ENCODE measurements around the gene ZNF423. TPM values are rescaled to one million over a fixed set of nuclear protein-coding genes. Genes with fewer than 3 reads are reported as not detected.

Gene ZNF423
- polyA plus RNA-seq, 1 of the 3 experiments (the other 2 are of a cell fraction), result 1.2 TPM

- 32% methylated on average over 1 of the region's 1 CpG for WGBS (ENCODE audit: low lambda C conversion rate)
- CTCF ChIA-PET, result no interaction called here
- no peak for DNase-seq
- POLR2A ChIA-PET, result no interaction called here
- no peaks in the 10 kb centered on the region for H4K20me1 ChIP-seq (ENCODE audit: insufficient read depth)
- peaks cover 0 to 22% of the 10 kb centered on the region in 2 experiments; a peak in 1 of 4 replicates for H3K4me1 ChIP-seq (ENCODE audit: control insufficient read depth in 1 of 2, insufficient read depth in 2 of 2, low read depth in 1 of 2, low read length in 1 of 2)
- no peaks in the 10 kb centered on the region for H3K9me2 ChIP-seq
- TF ChIP-seq TAF1 (IDR thresholded peaks at IDR 0.05; ENCODE audit: borderline replicate concordance, low read depth, low read length) (no peak), USF1 (IDR thresholded peaks at IDR 0.05; ENCODE audit: borderline replicate concordance, low read depth) (no peak), NFIC (IDR thresholded peaks at IDR 0.05; ENCODE audit: borderline replicate concordance) (no peak), FOSL2 (IDR thresholded peaks at IDR 0.05; ENCODE audit: borderline replicate concordance, low read depth) (no peak), GABPA (IDR thresholded peaks at IDR 0.05; ENCODE audit: low read depth) (no peak), ZBTB33 (IDR thresholded peaks at IDR 0.05; ENCODE audit: borderline replicate concordance, low read depth) (no peak), RFX5 (IDR thresholded peaks at IDR 0.05; ENCODE audit: low read length) (no peak), TCF12 (IDR thresholded peaks at IDR 0.05) (no peak), GATA2 (CRISPR knock-in tag; IDR thresholded peaks at IDR 0.05) (no peak), NRF1 (IDR thresholded peaks at IDR 0.05; ENCODE audit: low read depth, low read length) (no peak), FOXJ3 (CRISPR knock-in tag; IDR thresholded peaks at IDR 0.05) (no peak), MEF2A (IDR thresholded peaks at IDR 0.05; ENCODE audit: borderline replicate concordance, low read depth) (no peak)
- H3K27me3 ChIP-seq (ENCODE audit: insufficient read depth), result no peaks in the 10 kb centered on the region
- H3K36me3 ChIP-seq (replicated peaks in 1 of 2; ENCODE audit: control insufficient read depth in 1 of 2, insufficient read depth in 2 of 2, low read length in 1 of 2), result no peaks in the 10 kb centered on the region
- no peak overlapping the region for H3K9ac ChIP-seq
- H3K27ac ChIP-seq (ENCODE audit: low read depth in 2 of 2, low read length in 1 of 2), result no peak overlapping the region
- no peaks in the 10 kb centered on the region for H3K9me3 ChIP-seq
- no peak overlapping the region for H3K4me2 ChIP-seq
- no peaks in the 10 kb centered on the region for H3K79me2 ChIP-seq (ENCODE audit: insufficient read depth)
- no peak overlapping the region for H3K4me3 ChIP-seq (ENCODE audit: low read depth in 2 of 2, low read length in 1 of 2)
- H2AFZ ChIP-seq (ENCODE audit: low read depth), result no peak overlapping the region
- H3F3A ChIP-seq (replicated peaks; ENCODE audit: insufficient read depth), result no peaks in the 10 kb centered on the region
Observed at GRCh38 chr16:49723310-49723709, 132.6 kb downstream of the ZNF423 start.

- TF ChIP-seq EZH2phosphoT487 (IDR thresholded peaks at IDR 0.05; ENCODE audit: borderline replicate concordance, low read depth) (no peak), EP300 (IDR thresholded peaks at IDR 0.05; ENCODE audit: borderline replicate concordance in 1 of 2, low read depth in 1 of 2, low read length in 1 of 2) (no peak), NFIC (IDR thresholded peaks at IDR 0.05; ENCODE audit: borderline replicate concordance) (no peak), FOXJ3 (CRISPR knock-in tag; IDR thresholded peaks at IDR 0.05) (no peak)
- CTCF ChIA-PET, result no interaction called here
- peaks cover 0 to 11% of the 10 kb centered on the region in 2 experiments; a peak in 1 of 4 replicates for H3K4me1 ChIP-seq (ENCODE audit: control insufficient read depth in 1 of 2, insufficient read depth in 2 of 2, low read depth in 1 of 2, low read length in 1 of 2)
- H3K27me3 ChIP-seq (ENCODE audit: insufficient read depth), result no peaks in the 10 kb centered on the region
- H3K9me2 ChIP-seq, result no peaks in the 10 kb centered on the region
- H3K9me3 ChIP-seq, result no peaks in the 10 kb centered on the region
- H3K79me2 ChIP-seq (ENCODE audit: insufficient read depth), result no peaks in the 10 kb centered on the region
- DNase-seq, result no peak
- 32% methylated on average over 3 of the region's 3 CpGs for WGBS (ENCODE audit: low lambda C conversion rate)
- no peak overlapping the region for H3K4me2 ChIP-seq
- no peak overlapping the region for H3K27ac ChIP-seq (ENCODE audit: low read depth in 2 of 2, low read length in 1 of 2)
- no peaks in the 10 kb centered on the region for H3K36me3 ChIP-seq (replicated peaks in 1 of 2; ENCODE audit: control insufficient read depth in 1 of 2, insufficient read depth in 2 of 2, low read length in 1 of 2)
- no peaks in the 10 kb centered on the region for H4K20me1 ChIP-seq (ENCODE audit: insufficient read depth)
- H3K4me3 ChIP-seq (ENCODE audit: low read depth in 2 of 2, low read length in 1 of 2), result no peak overlapping the region
- no peak overlapping the region for H2AFZ ChIP-seq (ENCODE audit: low read depth)
- POLR2A ChIA-PET, result no interaction called here
- no peaks in the 10 kb centered on the region for H3F3A ChIP-seq (replicated peaks; ENCODE audit: insufficient read depth)
- H3K9ac ChIP-seq, result no peak overlapping the region
Observed at GRCh38 chr16:49720225-49720624, 135.7 kb downstream of the ZNF423 start.
